22Rv1 (cell line): ENCODE results near the gene DNASE1L1.

ENCODE experiments used
- H3K27ac ChIP-seq: fragments of 450-650 bp; 2 replicates; pipeline ENCODE4 v1.5.1; 2017
- ZFX ChIP-seq: fragments of 450-650 bp; IDR thresholded peaks from 2 replicates; pipeline ENCODE4 v1.6.1; 2017; ENCODE audit warnings: antibody characterized with exemption, borderline replicate concordance
- TF ChIP-seq, protein P1 (sequence below): fragments of 450-650 bp; IDR thresholded peaks from 2 replicates; pipeline ENCODE4 v1.5.1; 2017; ENCODE audit warnings: mild to moderate bottlenecking

DNASE1L1 gene

GRCh38 chrX:154372612-154373022 is 36.4 kb downstream of the DNASE1L1 start:
- peak overlapping the region; percentile 87 for H3K27ac ChIP-seq
- TF ChIP-seq, protein P1, sequence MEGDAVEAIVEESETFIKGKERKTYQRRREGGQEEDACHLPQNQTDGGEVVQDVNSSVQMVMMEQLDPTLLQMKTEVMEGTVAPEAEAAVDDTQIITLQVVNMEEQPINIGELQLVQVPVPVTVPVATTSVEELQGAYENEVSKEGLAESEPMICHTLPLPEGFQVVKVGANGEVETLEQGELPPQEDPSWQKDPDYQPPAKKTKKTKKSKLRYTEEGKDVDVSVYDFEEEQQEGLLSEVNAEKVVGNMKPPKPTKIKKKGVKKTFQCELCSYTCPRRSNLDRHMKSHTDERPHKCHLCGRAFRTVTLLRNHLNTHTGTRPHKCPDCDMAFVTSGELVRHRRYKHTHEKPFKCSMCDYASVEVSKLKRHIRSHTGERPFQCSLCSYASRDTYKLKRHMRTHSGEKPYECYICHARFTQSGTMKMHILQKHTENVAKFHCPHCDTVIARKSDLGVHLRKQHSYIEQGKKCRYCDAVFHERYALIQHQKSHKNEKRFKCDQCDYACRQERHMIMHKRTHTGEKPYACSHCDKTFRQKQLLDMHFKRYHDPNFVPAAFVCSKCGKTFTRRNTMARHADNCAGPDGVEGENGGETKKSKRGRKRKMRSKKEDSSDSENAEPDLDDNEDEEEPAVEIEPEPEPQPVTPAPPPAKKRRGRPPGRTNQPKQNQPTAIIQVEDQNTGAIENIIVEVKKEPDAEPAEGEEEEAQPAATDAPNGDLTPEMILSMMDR = no peak
- no peak for TF ChIP-seq ZFX

DNA sequence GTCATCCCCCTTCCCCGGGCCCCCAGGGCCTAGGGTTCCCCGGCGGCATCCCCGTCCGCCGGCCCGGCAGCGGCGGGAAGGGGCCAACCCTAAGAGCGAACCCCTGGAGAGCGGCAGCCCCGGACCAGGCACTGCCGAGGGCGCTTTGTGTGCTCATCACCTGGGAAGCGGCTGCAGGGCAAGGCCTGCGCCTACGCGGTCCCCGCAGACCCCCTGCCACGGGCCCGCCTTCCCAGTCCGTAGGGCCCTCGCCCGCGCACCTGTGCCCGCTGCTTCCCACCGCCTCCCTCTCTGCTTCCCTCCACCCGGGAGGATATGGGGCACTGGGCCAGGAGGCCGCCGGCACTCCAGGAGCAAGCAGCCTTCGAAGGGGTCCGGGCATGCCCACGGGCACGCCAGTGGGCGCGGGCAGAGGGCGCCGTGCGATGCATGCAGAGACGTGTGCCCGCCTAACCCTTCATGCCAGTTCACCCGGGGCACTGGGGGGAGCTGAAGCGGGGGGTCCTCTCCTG is 37.2 kb downstream of the DNASE1L1 start:
- TF ChIP-seq, protein P1 = no peak
- TF ChIP-seq ZFX = no peak
- H3K27ac ChIP-seq = peak overlapping the region; percentile 87

DNA sequence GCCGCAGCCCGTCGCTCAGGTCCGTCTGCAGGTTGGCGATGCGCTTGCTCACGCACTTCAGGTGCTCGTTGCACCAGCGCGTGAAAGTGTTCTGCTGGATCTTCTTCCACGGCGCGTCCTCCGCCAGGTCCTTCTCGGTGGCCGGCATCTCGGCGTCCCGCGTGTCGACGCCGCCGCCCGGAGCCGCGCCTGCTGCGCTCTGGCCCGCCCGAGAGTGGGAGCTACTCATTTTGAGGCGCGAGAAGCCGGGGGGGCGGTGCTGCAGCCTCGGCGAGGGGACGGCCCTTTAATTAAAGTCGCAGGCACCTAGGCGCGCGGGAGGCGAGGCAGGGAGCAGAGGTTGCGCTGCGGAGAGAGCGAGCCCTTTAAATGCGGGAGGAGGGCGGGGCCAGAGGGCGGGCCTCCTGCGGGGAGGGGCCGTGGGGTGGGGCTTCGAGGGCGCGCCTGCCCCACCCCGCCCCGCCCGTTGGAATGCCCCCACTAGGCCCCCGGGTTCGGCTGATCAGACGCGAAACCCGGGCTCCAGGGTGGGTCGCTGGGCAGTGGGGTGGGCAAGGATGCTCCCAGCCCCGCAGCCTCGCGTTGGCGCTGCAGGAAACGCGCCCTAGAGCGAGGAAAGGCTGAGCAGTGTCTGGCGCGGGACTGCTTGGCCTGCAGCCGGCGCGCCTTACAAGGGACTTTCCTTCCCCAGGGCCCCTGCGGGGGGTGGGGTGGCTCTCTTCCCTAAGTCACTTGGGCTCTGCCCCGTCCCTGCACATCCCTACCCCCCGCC is 37.9 kb downstream of the DNASE1L1 start:
- TF ChIP-seq ZFX = no peak
- 0 out of 2 replicates have a peak overlapping the region, but pooled peaks have one; percentile 17 for H3K27ac ChIP-seq

GRCh38 chrX:154370300-154371016 is 38.6 kb downstream of the DNASE1L1 start:
- TF ChIP-seq, protein P1 = no peak
- no peak for TF ChIP-seq ZFX
- no peak overlapping the region for H3K27ac ChIP-seq

- TF ChIP-seq, protein P1 = no peak
- TF ChIP-seq ZFX = no peak
These were observed 39.4 kb downstream of the DNASE1L1 start for GRCh38 chrX:154369449-154370299.

DNA sequence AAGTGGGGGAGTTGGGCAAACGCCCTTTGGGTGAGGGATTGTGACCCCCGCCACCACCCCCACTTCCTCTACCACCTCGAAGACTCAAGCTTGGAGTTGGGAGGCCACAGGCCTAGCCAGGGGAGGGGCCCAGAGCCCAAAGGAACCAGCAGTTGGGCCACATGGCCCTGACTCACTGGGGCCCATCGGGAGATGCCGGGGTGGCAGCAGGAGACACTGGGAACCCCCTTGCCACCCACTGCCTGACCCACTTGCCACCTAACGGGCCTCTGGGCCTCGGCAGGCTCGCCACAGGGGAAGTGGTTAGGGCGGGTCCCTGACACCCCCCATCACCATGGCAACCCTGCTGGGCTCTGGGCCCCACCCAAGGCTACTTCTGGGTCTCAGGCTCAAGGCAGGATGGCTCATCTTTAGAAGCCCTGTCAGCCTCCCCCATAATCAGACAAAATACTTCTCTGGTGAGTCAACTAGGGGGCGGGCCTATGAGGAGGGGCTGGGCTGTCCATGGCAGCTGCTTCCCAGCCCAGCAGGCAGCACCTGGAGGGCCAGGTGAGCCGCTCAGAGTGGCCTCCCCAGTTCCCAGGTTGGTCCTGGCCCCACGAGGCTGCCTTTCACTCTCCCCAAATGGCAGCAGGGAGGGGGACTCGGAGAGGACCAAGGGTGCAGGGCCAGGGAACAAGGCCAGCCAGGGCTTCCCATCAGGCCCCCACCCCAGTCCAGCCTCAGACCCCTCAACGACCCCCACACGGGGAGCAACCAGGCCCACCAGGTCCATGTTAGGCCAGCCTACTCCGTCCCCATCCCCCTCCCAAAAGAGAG is 40.2 kb downstream of the DNASE1L1 start:
- TF ChIP-seq, protein P1 = no peak
- no peak for TF ChIP-seq ZFX
- H3K27ac ChIP-seq = peak overlapping the region; percentile 23; the same call in 1 of the 2 replicates

More at GRCh38 chrX:154369449-154370299, 39.4 kb downstream of the DNASE1L1 start:
- peak overlapping the region; percentile 23; the same call in 1 of the 2 replicates for H3K27ac ChIP-seq
